IMR-90 (cell line): ENCODE measurements around the gene DOCK9. TPM values are rescaled to one million over a fixed set of nuclear protein-coding genes. Genes with fewer than 3 reads are reported as not detected.

Experiments used
- ATAC-seq: fragments of 200-7000 bp; cut with Tn5 transposase; 2 replicates; pipeline ENCODE4 v1.9.1; 2020; ENCODE audit warnings: low read depth, mild to moderate bottlenecking, moderate library complexity
- BruUV-seq: library from RNA; stranded (reverse); fragments of 400-500 nt; replicated peaks from 2 replicates; lab custom pipeline; 2021; lab: Mats Ljungman, UMichigan
- CTCF ChIA-PET: fragments of 300-600 bp; formaldehyde crosslinking; extraction: SDS; loops from one replicate; lab custom pipeline; 2021; ENCODE audit warnings: antibody characterized with exemption; lab: Yijun Ruan, JAX
- POLR2A ChIA-PET: fragments of 300-600 bp; sonication (Branson Sonifier 250); formaldehyde crosslinking; loops from one replicate; lab custom pipeline; 2022; ENCODE audit warnings: antibody characterized with exemption; ENCODE audit not compliant: unreplicated experiment; lab: Charles Lee
- DNase-seq: peaks from one replicate; pipeline ENCODE4 v3.0.0; 2013
- H2AFZ ChIP-seq: replicated peaks from 2 replicates; pipeline ENCODE3; 2013; ENCODE audit warnings: low read length, mild to moderate bottlenecking; ENCODE audit not compliant: poor library complexity
- H2AK5ac ChIP-seq: 2 replicates; pipeline ENCODE4 v1.6.1; 2013; ENCODE audit warnings: low read depth, low read length, inconsistent platforms
- H2AK9ac ChIP-seq: replicated peaks from 2 replicates; pipeline ENCODE3; 2013; ENCODE audit warnings: mild to moderate bottlenecking, low read depth, low read length, moderate library complexity; ENCODE audit not compliant: poor library complexity
- H2BK120ac ChIP-seq: 2 replicates; pipeline ENCODE4 v1.6.1; 2013; ENCODE audit warnings: low read depth, low read length, inconsistent platforms
- H2BK15ac ChIP-seq: 3 replicates; pipeline ENCODE4 v1.6.1; 2013; ENCODE audit warnings: low read depth, low read length, inconsistent platforms
- H2BK20ac ChIP-seq: 2 replicates; pipeline ENCODE4 v1.6.1; 2013; ENCODE audit warnings: low read depth, mild to moderate bottlenecking, inconsistent platforms, low read length, moderate library complexity
- H2BK5ac ChIP-seq: 2 replicates; pipeline ENCODE4 v1.6.1; 2013; ENCODE audit warnings: mild to moderate bottlenecking, low read depth, low read length, inconsistent platforms; ENCODE audit not compliant: poor library complexity, severe bottlenecking
- H3K14ac ChIP-seq: replicated peaks from 2 replicates; pipeline ENCODE4 v1.6.1; 2013; ENCODE audit warnings: low read depth, low read length, inconsistent platforms
- H3K18ac ChIP-seq: 2 replicates; pipeline ENCODE4 v1.6.1; 2013; ENCODE audit warnings: low read depth, low read length, control low read depth
- H3K23ac ChIP-seq: 2 replicates; pipeline ENCODE4 v1.6.1; 2013; ENCODE audit warnings: low read depth, low read length, inconsistent platforms
- H3K27ac ChIP-seq: 2 replicates; pipeline ENCODE4 v1.5.1; 2013; ENCODE audit warnings: mild to moderate bottlenecking, control low read depth, low read length; ENCODE audit not compliant: insufficient read depth
- H3K27me3 ChIP-seq: 2 replicates; pipeline ENCODE4 v1.6.1; 2013; ENCODE audit warnings: low read length; ENCODE audit not compliant: control insufficient read depth, insufficient read depth
- H3K36me3 ChIP-seq: 2 replicates; pipeline ENCODE4 v1.6.1; 2013; ENCODE audit warnings: low read length, mixed read lengths; ENCODE audit not compliant: control insufficient read depth, insufficient read depth
- H3K4ac ChIP-seq: 2 replicates; pipeline ENCODE4 v1.6.1; 2013; ENCODE audit warnings: low read depth, low read length, inconsistent platforms
- H3K4me1 ChIP-seq: 2 replicates; pipeline ENCODE4 v1.6.1; 2013; ENCODE audit warnings: low read length, mixed read lengths; ENCODE audit not compliant: control insufficient read depth, insufficient read depth
- H3K4me2 ChIP-seq: 2 replicates; pipeline ENCODE4 v1.6.1; 2013; ENCODE audit warnings: low read depth, mild to moderate bottlenecking, control low read depth, low read length, moderate library complexity
- H3K4me3 ChIP-seq: 2 replicates; pipeline ENCODE4 v1.5.1; 2013; ENCODE audit warnings: low read depth, mild to moderate bottlenecking, control low read depth, low read length, moderate library complexity; ENCODE audit not compliant: insufficient read depth
- H3K56ac ChIP-seq: 2 replicates; pipeline ENCODE4 v1.6.1; 2013; ENCODE audit warnings: low read length, inconsistent platforms; ENCODE audit not compliant: insufficient read depth; ENCODE audit errors: extremely low read depth
- H3K79me1 ChIP-seq, 2 experiments: 2 replicates each; pipeline ENCODE4 v1.6.1; 2013; ENCODE audit warnings: low read length in 2 of 2, inconsistent platforms in 1 of 2, low read depth in 1 of 2
- H3K9ac ChIP-seq: 2 replicates; pipeline ENCODE4 v1.6.1; 2013; ENCODE audit warnings: low read depth, low read length, control low read depth
- H3K9me1 ChIP-seq: 2 replicates; pipeline ENCODE4 v1.6.1; 2013; ENCODE audit warnings: low read length, inconsistent platforms; ENCODE audit not compliant: insufficient read depth
- H3K9me3 ChIP-seq: 2 replicates; pipeline ENCODE4 v1.6.1; 2013; ENCODE audit warnings: low read length; ENCODE audit not compliant: control insufficient read depth, insufficient read depth
- H4K20me1 ChIP-seq: 2 replicates; pipeline ENCODE4 v1.6.1; 2013; ENCODE audit warnings: low read length, inconsistent platforms; ENCODE audit not compliant: insufficient read depth
- H4K5ac ChIP-seq: 2 replicates; pipeline ENCODE4 v1.6.1; 2013; ENCODE audit warnings: mild to moderate bottlenecking, low read depth, low read length, control low read depth
- H4K8ac ChIP-seq, 2 experiments: 2 replicates each; pipeline ENCODE4 v1.6.1; 2013; ENCODE audit warnings: low read depth in 2 of 2, low read length in 2 of 2, control low read depth in 1 of 2, inconsistent platforms in 1 of 2
- H4K91ac ChIP-seq: 2 replicates; pipeline ENCODE4 v1.6.1; 2013; ENCODE audit warnings: low read depth, low read length, inconsistent platforms; ENCODE audit not compliant: insufficient read depth
- BHLHE40 ChIP-seq: fragments of 150-350 bp; IDR thresholded peaks from 2 replicates; pipeline ENCODE4 v1.6.1; 2016; ENCODE audit warnings: mild to moderate bottlenecking, low read depth, low read length
- CEBPB ChIP-seq: IDR thresholded peaks from 2 replicates; pipeline ENCODE4 v1.6.1; 2012; ENCODE audit warnings: low read depth, low read length, improper control_type of control experiment
- CHD1 ChIP-seq: IDR thresholded peaks from 2 replicates; pipeline ENCODE4 v1.6.1; 2012; ENCODE audit warnings: low read depth, low read length, improper control_type of control experiment
- CTCF ChIP-seq: conservative IDR thresholded peaks from 2 replicates; pipeline ENCODE4 v1.5.1; 2012; ENCODE audit warnings: mild to moderate bottlenecking, low read depth, low read length, improper control_type of control experiment
- FOS ChIP-seq: fragments of 150-350 bp; IDR thresholded peaks from 2 replicates; pipeline ENCODE4 v1.6.1; 2016; ENCODE audit warnings: low read depth, low read length
- MAFK ChIP-seq: IDR thresholded peaks from 2 replicates; pipeline ENCODE4 v1.6.1; 2012; ENCODE audit warnings: low read depth, low read length, improper control_type of control experiment
- MAZ ChIP-seq: IDR thresholded peaks from 2 replicates; pipeline ENCODE4 v1.6.1; 2012; ENCODE audit warnings: low read depth, mild to moderate bottlenecking, low read length, improper control_type of control experiment, moderate library complexity, borderline replicate concordance
- MXI1 ChIP-seq: IDR thresholded peaks from 2 replicates; pipeline ENCODE4 v1.6.1; 2012; ENCODE audit warnings: low read depth, mild to moderate bottlenecking, low read length, moderate library complexity, borderline replicate concordance
- NFE2L2 ChIP-seq: fragments of 150-350 bp; IDR thresholded peaks from 2 replicates; pipeline ENCODE4 v1.6.1; 2016; ENCODE audit warnings: low read depth, mild to moderate bottlenecking, low read length
- POLR2A ChIP-seq: IDR thresholded peaks from 2 replicates; pipeline ENCODE4 v1.6.1; 2012; ENCODE audit warnings: mild to moderate bottlenecking, low read depth, low read length
- RAD21 ChIP-seq: IDR thresholded peaks from 2 replicates; pipeline ENCODE4 v1.6.1; 2012; ENCODE audit warnings: low read length, improper control_type of control experiment
- RCOR1 ChIP-seq: IDR thresholded peaks from 2 replicates; pipeline ENCODE4 v1.6.1; 2012; ENCODE audit warnings: mild to moderate bottlenecking, low read length, improper control_type of control experiment; ENCODE audit not compliant: insufficient replicate concordance
- RFX5 ChIP-seq: IDR thresholded peaks from 2 replicates; pipeline ENCODE4 v1.8.0; 2012; ENCODE audit warnings: low read depth, mild to moderate bottlenecking, low read length, moderate library complexity
- SMC3 ChIP-seq: fragments of 150-350 bp; IDR thresholded peaks from 2 replicates; pipeline ENCODE4 v1.6.1; 2016; ENCODE audit warnings: low read depth, mild to moderate bottlenecking, antibody characterized with exemption, low read length, moderate library complexity
- WGBS, 2 experiments: methylation state at CpG; one replicate each; pipeline versions ENCODE4 v1.1.5 to v1.1.7; 2013; ENCODE audit warnings: missing lambda C conversion rate in 2 of 2; ENCODE audit not compliant: insufficient read length in 1 of 2; ENCODE audit errors: extremely low coverage in 2 of 2; 5-methylcytosine and 5-hydroxymethylcytosine counted together
- dilution Hi-C: fragments of 300-500 bp; cut with HindIII; formaldehyde crosslinking; loops from one replicate; pipeline ENCODE4 v1.14.3; 2018; ENCODE audit warnings: low sequenced_read_pairs; ENCODE audit not compliant: unreplicated experiment
- in situ Hi-C: fragments of 300-500 bp; cut with MboI; formaldehyde crosslinking; loops from 3 replicates; pipeline ENCODE4 v1.14.3; 2019; ENCODE audit warnings: low sequenced_read_pairs, inconsistent platforms, mixed read lengths
- intact Hi-C: fragments of 100-400 bp; cut with micrococcal nuclease; formaldehyde crosslinking; loops from 2 replicates; pipeline ENCODE4 v1.10.0; 2022
- polyA plus RNA-seq, 3 experiments: library from polyadenylated mRNA; depleted of rRNA; stranded (reverse); fragments of >200 nt; gene quantifications; 2 replicates each; pipeline ENCODE4 v1.2.3, GENCODE V29; 2012; ENCODE audit warnings: low replicate concordance in 1 of 3
- total RNA-seq: library from RNA; depleted of rRNA; stranded (reverse); fragments of >200 nt; gene quantifications from 2 replicates; pipeline ENCODE4 v1.2.3, GENCODE V29; 2012
- TF ChIP-seq, protein P1 (sequence below): fragments of 150-350 bp; IDR thresholded peaks from 2 replicates; pipeline ENCODE4 v1.6.1; 2016; ENCODE audit warnings: low read depth, mild to moderate bottlenecking, low read length, moderate library complexity, borderline replicate concordance
- TF ChIP-seq, protein P2 (sequence below): fragments of 150-350 bp; IDR thresholded peaks from 2 replicates; pipeline ENCODE4 v1.6.1; 2017; ENCODE audit warnings: mild to moderate bottlenecking, antibody characterized with exemption, low read length, low read depth

Gene DOCK9
- total and polyA plus RNA-seq, 2 of the 4 experiments (the other 2 are of a cell fraction): 4.8 to 7.2 TPM

DNA sequence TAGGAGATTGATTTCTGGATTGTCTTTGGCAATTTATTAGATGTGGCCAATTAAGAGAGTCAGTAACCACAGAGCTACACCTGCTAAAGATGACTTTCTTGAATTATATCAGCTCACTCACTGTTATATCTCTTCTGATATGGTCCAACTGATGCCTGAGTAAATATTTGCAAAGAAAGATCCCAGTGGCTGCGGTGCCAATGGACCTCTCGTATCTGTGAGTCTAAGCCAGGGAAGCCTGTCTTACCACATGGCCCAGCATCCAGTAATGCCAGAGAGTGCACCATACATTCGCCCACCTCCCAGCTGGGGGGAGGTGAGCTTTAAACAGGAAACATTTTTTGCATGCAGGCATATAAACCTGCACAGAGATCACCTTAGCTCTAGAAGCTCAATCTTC lies 142.7 kb downstream of the DOCK9 start:
- POLR2A ChIA-PET: interaction anchor here (0.6 kb wide), 1 partner anchor 558 kb away, joined by 5 read pairs; no protein-coding TSS in a partner anchor
- no peak overlapping the region for H2BK120ac ChIP-seq
- H3K56ac ChIP-seq: no peak overlapping the region
- no peaks in the 10 kb centered on the region for H3K79me1 ChIP-seq
- no peak overlapping the region for H2BK15ac ChIP-seq
- H4K8ac ChIP-seq: no peak overlapping the region
- BruUV-seq: no TSS peak
- H3K4me3 ChIP-seq: no peak overlapping the region
- no CpG with 5 or more reads among the region's 3 CpGs for WGBS, 2 experiments
- H2AK9ac ChIP-seq: no peak overlapping the region
- no peak for DNase-seq
- no peak overlapping the region for H4K5ac ChIP-seq
- TF ChIP-seq RCOR1 (no peak), RAD21 (no peak), CEBPB (no peak), POLR2A (no peak), RFX5 (no peak), SMC3 (no peak), CTCF (no peak), BHLHE40 (no peak), FOS (no peak), CHD1 (no peak), MAZ (no peak), MXI1 (no peak), NFE2L2 (no peak), MAFK (no peak)
- TF ChIP-seq, protein P1, sequence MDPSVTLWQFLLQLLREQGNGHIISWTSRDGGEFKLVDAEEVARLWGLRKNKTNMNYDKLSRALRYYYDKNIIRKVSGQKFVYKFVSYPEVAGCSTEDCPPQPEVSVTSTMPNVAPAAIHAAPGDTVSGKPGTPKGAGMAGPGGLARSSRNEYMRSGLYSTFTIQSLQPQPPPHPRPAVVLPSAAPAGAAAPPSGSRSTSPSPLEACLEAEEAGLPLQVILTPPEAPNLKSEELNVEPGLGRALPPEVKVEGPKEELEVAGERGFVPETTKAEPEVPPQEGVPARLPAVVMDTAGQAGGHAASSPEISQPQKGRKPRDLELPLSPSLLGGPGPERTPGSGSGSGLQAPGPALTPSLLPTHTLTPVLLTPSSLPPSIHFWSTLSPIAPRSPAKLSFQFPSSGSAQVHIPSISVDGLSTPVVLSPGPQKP: no peak
- TF ChIP-seq, protein P2, sequence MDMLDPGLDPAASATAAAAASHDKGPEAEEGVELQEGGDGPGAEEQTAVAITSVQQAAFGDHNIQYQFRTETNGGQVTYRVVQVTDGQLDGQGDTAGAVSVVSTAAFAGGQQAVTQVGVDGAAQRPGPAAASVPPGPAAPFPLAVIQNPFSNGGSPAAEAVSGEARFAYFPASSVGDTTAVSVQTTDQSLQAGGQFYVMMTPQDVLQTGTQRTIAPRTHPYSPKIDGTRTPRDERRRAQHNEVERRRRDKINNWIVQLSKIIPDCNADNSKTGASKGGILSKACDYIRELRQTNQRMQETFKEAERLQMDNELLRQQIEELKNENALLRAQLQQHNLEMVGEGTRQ: no peak
- no peaks in the 10 kb centered on the region for H3K36me3 ChIP-seq
- in situ Hi-C loops: loop anchor here (10.0 to 25.0 kb wide), 3 partner anchors 380 to 973 kb away; partner anchors contain the start of gene FARP1
- H3K27ac ChIP-seq: no peak overlapping the region
- no peak overlapping the region for H3K23ac ChIP-seq
- dilution Hi-C loops: no loop called here
- no peak overlapping the region for H2BK5ac ChIP-seq
- H3K4ac ChIP-seq: no peak overlapping the region
- H3K9me3 ChIP-seq: no peaks in the 10 kb centered on the region
- no peak overlapping the region for H2AK5ac ChIP-seq
- H2AFZ ChIP-seq: no peak overlapping the region
- H3K18ac ChIP-seq: no peak overlapping the region
- CTCF ChIA-PET: no interaction called here
- H2BK20ac ChIP-seq: no peak overlapping the region
- ATAC-seq: no peak
- H3K4me2 ChIP-seq: no peak overlapping the region
- H3K9ac ChIP-seq: no peak overlapping the region
- H4K91ac ChIP-seq: no peak overlapping the region
- H4K20me1 ChIP-seq: no peaks in the 10 kb centered on the region
- peaks cover 4% of the 10 kb centered on the region for H3K9me1 ChIP-seq
- H3K14ac ChIP-seq: no peak overlapping the region
- no peaks in the 10 kb centered on the region; the same call in 1 of the 2 replicates for H3K27me3 ChIP-seq
- H3K4me1 ChIP-seq: peaks cover 4% of the 10 kb centered on the region; the same call in 1 of the 2 replicates
- intact Hi-C loops: no loop called here
